Mucosa of descending colon (tissue), 3 donors: ENCODE results near the gene KCNG1. TPM values are rescaled to one million over a fixed set of nuclear protein-coding genes. Genes with fewer than 3 reads are reported as not detected.

Source experiments
- ATAC-seq: fragments of 200-7000 bp; cut with Tn5 transposase; one replicate; pipeline ENCODE4 v1.9.1; 2020; ENCODE audit warnings: mild to moderate bottlenecking, moderate library complexity
- DNase-seq, 3 donors: peaks; one replicate each; pipeline ENCODE4 v3.0.0-alpha.2; 2020
- H3K36me3 ChIP-seq: fragments of 200-600 bp; one replicate; pipeline ENCODE4 v1.8.0; 2021; ENCODE audit warnings: low read depth, mild to moderate bottlenecking
- H3K4me1 ChIP-seq: fragments of 200-600 bp; one replicate; pipeline ENCODE4 v1.8.0; 2021; ENCODE audit warnings: low read depth, mild to moderate bottlenecking
- H3K4me3 ChIP-seq: fragments of 200-600 bp; one replicate; pipeline ENCODE4 v1.8.0; 2021; ENCODE audit warnings: mild to moderate bottlenecking
- H3K9me3 ChIP-seq: fragments of 200-600 bp; one replicate; pipeline ENCODE4 v1.8.0; 2021; ENCODE audit warnings: mild to moderate bottlenecking
- intact Hi-C, 2 donors: fragments of 100-400 bp; cut with DNase I in 1 of 2; cut with micrococcal nuclease in 1 of 2; formaldehyde crosslinking; loops; one replicate each; pipeline versions ENCODE4 v1.11.0 to v1.11.1; 2022; cut with DNase I, micrococcal nuclease
- total RNA-seq, 3 donors: library from RNA; stranded (reverse); fragmentation: NEBNext Ultra II Directional in 2 of 3; extraction: Animal tissue kit (Norgen Biotek cat#: 25700) in 2 of 3; gene quantifications; one replicate each; pipeline versions ENCODE4 v1.2.1 to v1.2.4, GENCODE V29; 2021 to 2023
- TF ChIP-seq, protein P1 (sequence below): fragments of 200-600 bp; IDR thresholded peaks from one replicate; pipeline ENCODE4 v1.8.0; 2022; ENCODE audit warnings: antibody characterized with exemption, mild to moderate bottlenecking
- donor health status: DM: no; HTN: no; CAD: no; lungs with moderate emphysema.
- donor health status: DM: no; HTN: no; CAD: no.
- donor health status: DM: no; HTN: yes; CAD: no.

Gene KCNG1
- total RNA-seq, 3 donors from 2014 or later, result 6.3 to 16.9 (median 7.2) TPM

DNA sequence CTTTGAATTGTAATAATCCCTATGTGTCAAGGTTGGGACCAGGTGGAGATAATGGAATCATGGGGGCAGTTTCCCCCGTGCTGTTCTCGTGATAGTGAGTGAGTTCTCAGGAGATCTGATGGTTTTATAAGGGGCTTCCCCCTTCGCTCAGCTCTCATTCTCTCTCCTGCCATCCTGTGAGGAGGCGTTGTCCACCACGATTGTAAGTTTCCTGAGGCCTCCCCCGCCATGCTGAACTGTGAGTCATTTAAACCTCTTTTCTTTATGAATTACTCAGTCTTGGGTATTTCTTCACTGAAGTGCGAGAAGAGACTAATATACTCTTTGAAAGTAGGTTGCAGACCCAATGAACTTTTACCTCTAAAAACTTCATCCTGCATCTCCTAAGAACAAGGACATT is 39.2 kb upstream of the KCNG1 start:
- Histone ChIP-seq H3K4me3 (no peak overlapping the region), H3K36me3 (no peaks in the 10 kb centered on the region), H3K4me1 (no peaks in the 10 kb centered on the region), H3K9me3 (no peaks in the 10 kb centered on the region)
- intact Hi-C loops, result no loop called here
- TF ChIP-seq, protein P1, sequence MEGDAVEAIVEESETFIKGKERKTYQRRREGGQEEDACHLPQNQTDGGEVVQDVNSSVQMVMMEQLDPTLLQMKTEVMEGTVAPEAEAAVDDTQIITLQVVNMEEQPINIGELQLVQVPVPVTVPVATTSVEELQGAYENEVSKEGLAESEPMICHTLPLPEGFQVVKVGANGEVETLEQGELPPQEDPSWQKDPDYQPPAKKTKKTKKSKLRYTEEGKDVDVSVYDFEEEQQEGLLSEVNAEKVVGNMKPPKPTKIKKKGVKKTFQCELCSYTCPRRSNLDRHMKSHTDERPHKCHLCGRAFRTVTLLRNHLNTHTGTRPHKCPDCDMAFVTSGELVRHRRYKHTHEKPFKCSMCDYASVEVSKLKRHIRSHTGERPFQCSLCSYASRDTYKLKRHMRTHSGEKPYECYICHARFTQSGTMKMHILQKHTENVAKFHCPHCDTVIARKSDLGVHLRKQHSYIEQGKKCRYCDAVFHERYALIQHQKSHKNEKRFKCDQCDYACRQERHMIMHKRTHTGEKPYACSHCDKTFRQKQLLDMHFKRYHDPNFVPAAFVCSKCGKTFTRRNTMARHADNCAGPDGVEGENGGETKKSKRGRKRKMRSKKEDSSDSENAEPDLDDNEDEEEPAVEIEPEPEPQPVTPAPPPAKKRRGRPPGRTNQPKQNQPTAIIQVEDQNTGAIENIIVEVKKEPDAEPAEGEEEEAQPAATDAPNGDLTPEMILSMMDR, result no peak
- ATAC-seq (no peak), DNase-seq (no peak)

DNA sequence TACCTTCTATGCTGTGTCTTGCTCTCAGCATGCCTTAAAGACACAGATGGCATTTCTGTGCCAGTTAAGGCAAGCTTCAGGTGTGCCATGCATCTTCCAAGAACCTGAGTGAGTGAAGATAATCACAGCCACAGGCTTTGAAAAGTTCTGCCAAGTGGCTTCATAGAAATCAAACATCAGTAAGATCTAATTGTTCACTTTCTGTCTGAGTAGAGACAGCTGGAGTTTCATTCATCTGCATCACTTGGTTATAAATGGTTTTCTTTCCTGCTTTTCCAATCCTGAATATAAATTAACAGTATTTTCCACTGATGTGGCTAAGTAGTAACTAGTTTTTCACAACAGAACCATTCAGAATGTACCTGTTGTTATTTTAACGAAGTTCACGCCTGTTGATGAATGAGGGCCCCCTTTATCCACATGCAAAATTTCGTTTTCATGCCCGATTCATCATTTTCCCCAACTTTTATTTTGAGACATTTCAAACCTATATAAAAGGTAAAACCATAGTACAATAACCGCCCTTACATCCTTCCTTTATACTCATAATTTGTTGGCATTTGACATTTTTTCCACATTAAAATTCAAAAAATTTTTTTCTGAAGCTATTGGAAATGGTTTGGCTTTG is 38.6 kb upstream of the KCNG1 start:
- no peak for DNase-seq
- no peak for ATAC-seq
- Histone ChIP-seq H3K9me3 (no peaks in the 10 kb centered on the region), H3K4me3 (no peak overlapping the region), H3K4me1 (no peaks in the 10 kb centered on the region), H3K36me3 (no peaks in the 10 kb centered on the region)
- TF ChIP-seq, protein P1, result no peak
- intact Hi-C loops, result no loop called here

DNA sequence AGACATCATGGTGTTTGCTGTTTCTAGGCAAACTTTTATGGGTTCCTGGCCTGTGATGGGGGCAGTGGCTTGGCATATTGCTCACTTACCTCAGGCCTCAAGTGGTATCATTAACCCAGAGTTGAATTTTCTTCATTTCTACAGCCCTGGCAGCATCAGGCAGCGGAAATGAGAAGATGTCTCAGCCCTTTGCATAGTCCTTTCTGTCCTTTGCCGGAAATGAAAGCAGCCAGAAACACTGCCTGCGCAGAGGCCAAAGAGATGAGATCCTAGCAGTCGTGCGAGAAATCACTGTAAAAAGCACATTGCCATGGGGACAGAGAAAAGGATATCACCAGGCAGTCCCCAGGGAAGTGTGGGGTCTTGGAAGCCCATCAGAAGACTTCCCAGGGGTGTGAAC is 37.4 kb upstream of the KCNG1 start:
- no peaks in the 10 kb centered on the region for H3K36me3 ChIP-seq
- no peak for ATAC-seq
- no peaks in the 10 kb centered on the region for H3K9me3 ChIP-seq
- no peak for DNase-seq
- TF ChIP-seq, protein P1, result no peak
- no peak overlapping the region for H3K4me3 ChIP-seq
- no peaks in the 10 kb centered on the region for H3K4me1 ChIP-seq
- intact Hi-C loops, result no loop called here

DNA sequence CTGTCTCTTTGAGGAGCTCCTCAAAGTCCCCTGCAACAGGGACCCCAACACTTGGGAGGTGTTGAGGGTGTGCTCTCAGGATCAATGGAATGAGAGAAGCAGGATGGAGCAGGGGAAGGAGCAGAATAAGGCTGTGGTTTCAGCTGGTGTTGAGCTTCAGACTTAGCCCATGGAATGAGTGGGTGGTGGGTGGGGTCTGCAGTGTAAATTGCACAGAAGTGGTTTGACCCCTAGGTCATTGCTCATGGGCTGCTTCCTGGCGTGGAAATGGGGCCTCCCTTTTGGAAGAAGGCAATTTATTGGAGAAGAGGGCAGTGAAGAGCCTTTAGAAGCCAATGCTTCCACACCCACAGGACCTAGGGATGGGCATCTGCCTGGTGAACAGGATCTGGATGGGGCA is 37.0 kb upstream of the KCNG1 start:
- H3K9me3 ChIP-seq, result no peaks in the 10 kb centered on the region

DNA sequence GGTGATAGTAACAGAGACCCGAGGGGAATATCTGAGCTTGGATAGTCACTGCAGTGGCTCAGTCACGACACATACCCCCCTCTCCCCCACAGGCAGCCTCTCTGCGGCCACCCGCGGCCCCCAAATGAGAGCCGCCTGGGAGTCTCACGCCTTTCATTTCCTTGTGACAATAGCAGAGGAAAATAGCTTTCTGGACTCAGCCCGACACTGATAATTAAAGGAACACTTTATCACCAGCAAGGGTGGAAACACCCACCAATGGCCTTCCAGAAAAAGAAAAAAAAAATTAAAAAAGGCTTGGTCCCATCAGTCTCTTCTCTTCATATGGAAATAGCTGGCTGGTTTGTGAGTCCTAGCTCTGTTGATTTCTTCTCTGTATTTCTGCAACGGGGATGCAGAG is 35.1 kb upstream of the KCNG1 start:
- no peak for DNase-seq
- H3K36me3 ChIP-seq, result no peaks in the 10 kb centered on the region
- intact Hi-C loops, result no loop called here
- TF ChIP-seq, protein P1, result no peak
- no peak for ATAC-seq
- H3K9me3 ChIP-seq, result no peaks in the 10 kb centered on the region
- H3K4me3 ChIP-seq, result no peak overlapping the region
- no peaks in the 10 kb centered on the region for H3K4me1 ChIP-seq

More for the DNA sequence above, 37.0 kb upstream of the KCNG1 start:
- no peak overlapping the region for H3K4me3 ChIP-seq
- no peaks in the 10 kb centered on the region for H3K4me1 ChIP-seq
- no peaks in the 10 kb centered on the region for H3K36me3 ChIP-seq
- DNase-seq, result no peak
- no peak for ATAC-seq
- intact Hi-C loops, result no loop called here
- TF ChIP-seq, protein P1, result no peak

DNA sequence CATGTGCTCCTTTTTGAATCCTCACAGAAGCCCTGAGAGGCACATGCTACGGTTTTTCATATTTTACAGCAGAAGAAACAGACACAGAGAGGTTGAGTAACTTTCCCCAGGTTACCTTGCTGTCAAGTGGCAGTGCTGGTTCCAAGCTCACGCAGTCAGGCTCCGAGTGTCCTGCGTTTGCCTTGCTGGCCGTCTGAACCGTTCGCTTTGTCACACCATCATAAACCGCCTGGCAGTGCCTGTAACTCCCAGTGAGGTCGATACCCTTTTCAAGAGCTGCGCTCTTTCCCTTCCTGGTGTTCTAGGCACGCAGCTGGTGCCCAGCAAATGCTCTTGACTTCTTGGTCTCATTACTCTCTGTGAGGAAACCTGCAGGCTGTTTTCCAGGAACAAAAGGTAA is 31.3 kb upstream of the KCNG1 start:
- no peak for DNase-seq

More for the DNA sequence above, 31.3 kb upstream of the KCNG1 start:
- Histone ChIP-seq H3K4me3 (no peak overlapping the region), H3K4me1 (no peaks in the 10 kb centered on the region), H3K9me3 (no peaks in the 10 kb centered on the region), H3K36me3 (no peaks in the 10 kb centered on the region)
- TF ChIP-seq, protein P1, result no peak
- intact Hi-C loops, result no loop called here
- ATAC-seq, result no peak
